ENCODE results near the gene AKT2.

Gene AKT2

DNA sequence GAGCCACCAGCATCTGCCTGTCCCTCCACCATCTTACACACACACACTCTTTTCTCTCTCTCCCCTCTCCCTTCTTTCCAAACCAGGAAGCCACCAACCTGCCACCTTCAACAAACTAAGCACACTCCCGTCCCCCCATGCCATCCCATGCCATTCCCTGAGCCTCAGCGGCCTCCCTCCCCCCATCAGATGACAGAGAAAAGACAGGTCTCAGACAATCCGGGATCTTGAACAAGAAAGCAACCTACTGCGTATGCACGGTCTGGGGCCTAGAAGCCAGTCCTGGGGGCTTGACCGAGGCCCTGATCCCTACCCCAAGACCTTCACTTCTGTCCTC is 19.4 kb downstream of the AKT2 start:
- H3K9me3 ChIP-seq: no peaks in the 10 kb centered on the region
- H3K4me1 ChIP-seq (ENCODE audit: control insufficient read depth in 1 of 2, insufficient read depth in 1 of 2, low read depth in 1 of 2, low read length in 1 of 2): no peaks in the 10 kb centered on the region
- TF ChIP-seq, protein P1, sequence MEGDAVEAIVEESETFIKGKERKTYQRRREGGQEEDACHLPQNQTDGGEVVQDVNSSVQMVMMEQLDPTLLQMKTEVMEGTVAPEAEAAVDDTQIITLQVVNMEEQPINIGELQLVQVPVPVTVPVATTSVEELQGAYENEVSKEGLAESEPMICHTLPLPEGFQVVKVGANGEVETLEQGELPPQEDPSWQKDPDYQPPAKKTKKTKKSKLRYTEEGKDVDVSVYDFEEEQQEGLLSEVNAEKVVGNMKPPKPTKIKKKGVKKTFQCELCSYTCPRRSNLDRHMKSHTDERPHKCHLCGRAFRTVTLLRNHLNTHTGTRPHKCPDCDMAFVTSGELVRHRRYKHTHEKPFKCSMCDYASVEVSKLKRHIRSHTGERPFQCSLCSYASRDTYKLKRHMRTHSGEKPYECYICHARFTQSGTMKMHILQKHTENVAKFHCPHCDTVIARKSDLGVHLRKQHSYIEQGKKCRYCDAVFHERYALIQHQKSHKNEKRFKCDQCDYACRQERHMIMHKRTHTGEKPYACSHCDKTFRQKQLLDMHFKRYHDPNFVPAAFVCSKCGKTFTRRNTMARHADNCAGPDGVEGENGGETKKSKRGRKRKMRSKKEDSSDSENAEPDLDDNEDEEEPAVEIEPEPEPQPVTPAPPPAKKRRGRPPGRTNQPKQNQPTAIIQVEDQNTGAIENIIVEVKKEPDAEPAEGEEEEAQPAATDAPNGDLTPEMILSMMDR (IDR thresholded peaks at IDR 0.05): no peak
- H3K27ac ChIP-seq: no peak overlapping the region
- peaks cover 52% of the 10 kb centered on the region for H3K36me3 ChIP-seq
- H3K27me3 ChIP-seq: no peaks in the 10 kb centered on the region
- H3K4me3 ChIP-seq (ENCODE audit: low read depth in 1 of 2, low read length in 1 of 2): no peak overlapping the region

DNA sequence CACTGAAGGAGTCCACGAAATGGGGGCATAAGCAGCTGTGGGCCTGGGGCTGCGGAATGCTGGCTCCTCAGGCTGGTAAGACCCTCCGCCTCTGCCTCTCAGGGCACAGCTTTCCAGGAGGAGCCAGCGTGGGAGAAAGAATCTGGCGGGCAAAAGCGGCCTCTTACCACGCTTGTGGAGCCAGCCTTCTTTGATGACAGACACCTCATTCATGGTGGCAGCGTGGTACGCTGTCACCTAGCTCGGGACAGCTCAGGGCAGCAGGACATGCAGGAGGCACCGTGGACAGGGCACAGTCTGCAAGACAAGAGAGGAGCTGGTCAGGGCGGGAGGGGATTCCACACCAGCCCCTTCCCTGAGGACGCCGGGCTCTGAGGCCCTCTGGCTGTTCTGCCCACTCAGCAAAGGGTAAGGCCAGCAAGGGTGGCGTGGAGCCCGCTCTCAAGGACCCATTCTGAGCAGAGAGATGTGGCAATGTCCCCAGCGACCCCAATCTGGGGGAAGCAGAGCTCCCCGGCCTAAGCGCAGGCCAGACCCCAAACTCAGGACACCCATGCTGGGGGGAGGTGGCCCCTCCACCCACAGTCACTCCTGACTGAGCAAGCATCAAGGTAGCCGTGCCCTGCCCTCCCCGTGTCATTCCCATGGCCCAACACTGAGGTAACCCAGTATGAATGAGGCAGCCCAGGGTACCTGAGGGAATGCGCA is 19.9 kb downstream of the AKT2 start:
- H3K27me3 ChIP-seq: no peaks in the 10 kb centered on the region
- H3K9me3 ChIP-seq: no peaks in the 10 kb centered on the region
- TF ChIP-seq, protein P1 (IDR thresholded peaks at IDR 0.05): no peak
- no peaks in the 10 kb centered on the region for H3K4me1 ChIP-seq (ENCODE audit: control insufficient read depth in 1 of 2, insufficient read depth in 1 of 2, low read depth in 1 of 2, low read length in 1 of 2)
- H3K36me3 ChIP-seq: peaks cover 48% of the 10 kb centered on the region
- no peak overlapping the region for H3K4me3 ChIP-seq (ENCODE audit: low read depth in 1 of 2, low read length in 1 of 2)
- H3K27ac ChIP-seq: no peak overlapping the region

DNA sequence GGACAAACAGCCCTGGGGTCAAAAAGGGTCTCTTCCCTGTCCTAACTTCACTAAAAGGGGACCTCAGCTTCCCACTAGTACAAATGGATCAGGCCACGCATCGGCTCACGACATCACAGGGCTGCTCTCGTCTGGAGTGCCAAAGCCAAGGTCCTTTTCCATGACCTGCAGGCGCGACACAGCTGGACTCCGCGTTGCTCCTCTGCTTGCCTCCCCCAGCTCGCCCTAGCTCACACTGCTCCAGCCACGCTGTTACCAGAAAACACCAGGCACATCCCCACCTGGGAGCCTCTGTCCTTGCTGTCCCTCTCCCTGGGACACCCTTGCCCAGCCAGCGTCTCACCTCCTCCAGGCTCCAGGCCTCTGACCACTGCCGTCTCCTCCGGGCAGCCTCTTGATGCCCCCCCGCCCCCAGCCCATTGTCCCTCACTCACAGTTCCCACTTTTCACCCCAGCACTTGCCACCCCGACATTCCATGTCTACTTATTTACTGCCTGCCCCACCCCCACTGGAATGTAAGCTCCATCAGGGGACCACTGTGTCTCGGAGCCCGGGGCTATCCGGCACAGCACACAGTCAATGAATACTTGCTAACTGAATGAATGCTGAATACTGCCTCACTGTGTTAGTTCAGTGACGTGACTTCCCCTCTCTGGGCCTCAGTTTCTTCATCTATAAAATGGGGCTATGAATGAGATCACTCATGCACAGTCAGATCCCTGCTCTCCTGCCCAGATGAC is 20.7 kb downstream of the AKT2 start:
- TF ChIP-seq, protein P1 (IDR thresholded peaks at IDR 0.05): no peak
- Histone ChIP-seq H3K27ac (no peak overlapping the region), H3K4me3 (ENCODE audit: low read depth in 1 of 2, low read length in 1 of 2) (no peak overlapping the region)

DNA sequence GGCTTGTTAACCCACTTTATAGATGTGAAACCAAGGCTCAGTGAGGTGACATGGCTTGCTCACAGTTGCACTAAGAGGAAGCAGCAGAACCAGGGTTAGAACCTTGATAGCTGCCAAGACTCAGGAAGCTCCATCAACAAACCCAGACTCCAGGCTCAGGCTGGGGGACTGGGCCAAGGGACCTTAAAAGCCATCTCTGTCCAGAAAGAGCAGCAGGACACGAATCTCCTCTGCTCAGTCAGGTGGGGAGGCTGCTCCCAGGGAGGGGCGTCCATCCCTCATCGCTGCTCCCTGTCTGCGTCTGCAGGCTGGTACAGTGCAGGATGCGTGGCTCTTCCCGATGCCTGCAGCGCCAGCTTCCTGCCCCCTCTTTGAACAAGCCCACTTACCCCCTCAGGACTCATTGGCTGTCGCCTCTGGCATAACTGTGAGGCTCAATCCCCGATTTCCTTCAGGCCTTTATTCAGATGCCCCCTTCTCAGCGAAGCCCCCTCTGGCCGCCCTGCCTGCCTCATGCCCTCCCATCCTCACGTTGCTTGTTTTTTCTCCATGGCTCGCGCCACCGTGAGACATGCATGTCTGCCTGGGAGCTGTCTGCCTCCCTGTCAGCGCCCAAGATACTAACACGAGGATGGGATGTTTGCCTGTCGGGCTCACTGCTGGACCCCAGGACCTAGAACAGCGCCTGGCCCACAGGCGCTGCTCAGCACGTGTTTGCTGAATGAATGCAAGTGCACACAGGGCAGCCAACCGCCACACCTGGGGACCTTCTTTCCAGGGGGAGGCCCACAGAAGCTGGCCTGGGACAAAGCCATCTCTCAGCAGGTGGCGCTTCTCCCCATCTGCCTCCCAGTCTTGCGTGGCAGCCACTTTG is 21.5 kb downstream of the AKT2 start:
- Histone ChIP-seq H3K4me1 (ENCODE audit: control insufficient read depth in 1 of 2, insufficient read depth in 1 of 2, low read depth in 1 of 2, low read length in 1 of 2) (no peaks in the 10 kb centered on the region), H3K27ac (no peak overlapping the region), H3K4me3 (ENCODE audit: low read depth in 1 of 2, low read length in 1 of 2) (no peak overlapping the region), H3K9me3 (no peaks in the 10 kb centered on the region), H3K36me3 (peaks cover 37% of the 10 kb centered on the region), H3K27me3 (no peaks in the 10 kb centered on the region)
- TF ChIP-seq, protein P1 (IDR thresholded peaks at IDR 0.05): no peak

More for the DNA sequence above, 20.7 kb downstream of the AKT2 start:
- Histone ChIP-seq H3K36me3 (peaks cover 44% of the 10 kb centered on the region), H3K27me3 (no peaks in the 10 kb centered on the region), H3K4me1 (ENCODE audit: control insufficient read depth in 1 of 2, insufficient read depth in 1 of 2, low read depth in 1 of 2, low read length in 1 of 2) (no peaks in the 10 kb centered on the region), H3K9me3 (no peaks in the 10 kb centered on the region)

DNA sequence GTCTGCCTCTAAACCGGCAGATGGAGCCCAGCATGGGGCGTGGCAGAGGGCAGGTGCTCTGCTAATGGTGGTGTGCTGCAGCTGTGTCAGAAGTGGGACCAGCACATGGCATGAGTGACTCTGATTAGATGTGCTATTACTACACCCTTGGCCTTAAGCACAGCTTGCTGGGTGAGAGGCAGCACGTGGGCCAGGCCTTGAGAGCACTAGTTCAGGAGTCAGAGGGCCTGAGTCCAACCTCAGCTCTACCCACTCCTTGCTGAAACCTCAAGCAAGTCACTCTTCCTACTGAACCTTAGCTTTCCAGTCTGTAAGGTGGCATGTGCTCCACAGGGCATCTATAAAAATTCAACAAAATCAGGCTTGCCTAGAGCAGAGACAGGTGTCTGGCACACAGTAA is 22.7 kb downstream of the AKT2 start:
- TF ChIP-seq, protein P1 (IDR thresholded peaks at IDR 0.05): no peak
- H3K36me3 ChIP-seq: peaks cover 32% of the 10 kb centered on the region
- H3K4me1 ChIP-seq (ENCODE audit: control insufficient read depth in 1 of 2, insufficient read depth in 1 of 2, low read depth in 1 of 2, low read length in 1 of 2): no peaks in the 10 kb centered on the region
- H3K4me3 ChIP-seq (ENCODE audit: low read depth in 1 of 2, low read length in 1 of 2): no peak overlapping the region
- no peak overlapping the region for H3K27ac ChIP-seq
- no peaks in the 10 kb centered on the region for H3K9me3 ChIP-seq
- H3K27me3 ChIP-seq: no peaks in the 10 kb centered on the region

Data from neutrophil (primary cell).